ENCODE results near the gene GHRHR. TPM values are rescaled to one million over a fixed set of nuclear protein-coding genes. Genes with fewer than 3 reads are reported as not detected.

GHRHR gene
- polyA plus RNA-seq, 1 donor from 2014 or later: not detected

GRCh38 chr7:30917216-30917893, 46.4 kb upstream of the GHRHR start:
- no peak overlapping the region for H2AFZ ChIP-seq (ENCODE audit: low read depth, low read length)
- H3F3A ChIP-seq (ENCODE audit: insufficient read depth, low read length, poor library complexity, severe bottlenecking): no peaks in the 10 kb centered on the region
- no peak overlapping the region for H3K4me3 ChIP-seq (ENCODE audit: low read length)
- H3K27me3 ChIP-seq (ENCODE audit: insufficient read depth, low read depth, low read length): no peaks in the 10 kb centered on the region
- H3K27ac ChIP-seq (ENCODE audit: low read length): no peak overlapping the region
- no peaks in the 10 kb centered on the region for H4K20me1 ChIP-seq (ENCODE audit: insufficient read depth)
- H3K9ac ChIP-seq (ENCODE audit: low read length): no peak overlapping the region
- no peaks in the 10 kb centered on the region for H3K9me3 ChIP-seq (ENCODE audit: low read length)
- no peak overlapping the region for H3K4me2 ChIP-seq (ENCODE audit: low read length)
- no peaks in the 10 kb centered on the region for H3K36me3 ChIP-seq (ENCODE audit: insufficient read depth, low read length)
- TF ChIP-seq REST (IDR thresholded peaks at IDR 0.05; ENCODE audit: borderline replicate concordance) (no peak), EZH2 (IDR thresholded peaks at IDR 0.05; ENCODE audit: borderline replicate concordance, insufficient read depth, low read length, poor library complexity, severe bottlenecking) (no peak), POLR2AphosphoS5 (IDR thresholded peaks at IDR 0.05) (no peak), SMC3 (conservative IDR thresholded peaks at IDR 0.05; ENCODE audit: poor library complexity) (no peak), MXI1 (conservative IDR thresholded peaks at IDR 0.05; ENCODE audit: poor library complexity, severe bottlenecking) (no peak)
- TF ChIP-seq, protein P1, sequence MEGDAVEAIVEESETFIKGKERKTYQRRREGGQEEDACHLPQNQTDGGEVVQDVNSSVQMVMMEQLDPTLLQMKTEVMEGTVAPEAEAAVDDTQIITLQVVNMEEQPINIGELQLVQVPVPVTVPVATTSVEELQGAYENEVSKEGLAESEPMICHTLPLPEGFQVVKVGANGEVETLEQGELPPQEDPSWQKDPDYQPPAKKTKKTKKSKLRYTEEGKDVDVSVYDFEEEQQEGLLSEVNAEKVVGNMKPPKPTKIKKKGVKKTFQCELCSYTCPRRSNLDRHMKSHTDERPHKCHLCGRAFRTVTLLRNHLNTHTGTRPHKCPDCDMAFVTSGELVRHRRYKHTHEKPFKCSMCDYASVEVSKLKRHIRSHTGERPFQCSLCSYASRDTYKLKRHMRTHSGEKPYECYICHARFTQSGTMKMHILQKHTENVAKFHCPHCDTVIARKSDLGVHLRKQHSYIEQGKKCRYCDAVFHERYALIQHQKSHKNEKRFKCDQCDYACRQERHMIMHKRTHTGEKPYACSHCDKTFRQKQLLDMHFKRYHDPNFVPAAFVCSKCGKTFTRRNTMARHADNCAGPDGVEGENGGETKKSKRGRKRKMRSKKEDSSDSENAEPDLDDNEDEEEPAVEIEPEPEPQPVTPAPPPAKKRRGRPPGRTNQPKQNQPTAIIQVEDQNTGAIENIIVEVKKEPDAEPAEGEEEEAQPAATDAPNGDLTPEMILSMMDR (IDR thresholded peaks at IDR 0.05; ENCODE audit: poor library complexity, severe bottlenecking): no peak
- no peaks in the 10 kb centered on the region for H3K79me2 ChIP-seq (replicated peaks; ENCODE audit: insufficient read depth, low read length)
- no peaks in the 10 kb centered on the region for H3K9me2 ChIP-seq (ENCODE audit: insufficient read depth, low read length)

- no peak overlapping the region for H3K4me2 ChIP-seq (ENCODE audit: low read length)
- H3K27me3 ChIP-seq (ENCODE audit: insufficient read depth, low read depth, low read length): no peaks in the 10 kb centered on the region
- no peaks in the 10 kb centered on the region for H3K9me2 ChIP-seq (ENCODE audit: insufficient read depth, low read length)
- H3K27ac ChIP-seq (ENCODE audit: low read length): no peak overlapping the region
- no peaks in the 10 kb centered on the region for H3K79me2 ChIP-seq (replicated peaks; ENCODE audit: insufficient read depth, low read length)
- no peak for TF ChIP-seq MXI1 (conservative IDR thresholded peaks at IDR 0.05; ENCODE audit: poor library complexity, severe bottlenecking)
- no peak for TF ChIP-seq POLR2AphosphoS5 (IDR thresholded peaks at IDR 0.05)
- no peak for TF ChIP-seq EP300 (conservative IDR thresholded peaks at IDR 0.05; ENCODE audit: poor library complexity, severe bottlenecking)
- no peak for TF ChIP-seq RAD21 (conservative IDR thresholded peaks at IDR 0.05)
- TF ChIP-seq, protein P1 (IDR thresholded peaks at IDR 0.05; ENCODE audit: poor library complexity, severe bottlenecking): no peak
- no peak for TF ChIP-seq TAF1 (IDR thresholded peaks at IDR 0.05; ENCODE audit: low read depth)
- no peak for TF ChIP-seq SMC3 (conservative IDR thresholded peaks at IDR 0.05; ENCODE audit: poor library complexity)
- no peak for TF ChIP-seq REST (IDR thresholded peaks at IDR 0.05; ENCODE audit: borderline replicate concordance)
- no peak for TF ChIP-seq EZH2 (IDR thresholded peaks at IDR 0.05; ENCODE audit: borderline replicate concordance, insufficient read depth, low read length, poor library complexity, severe bottlenecking)
- H2AFZ ChIP-seq (ENCODE audit: low read depth, low read length): no peak overlapping the region
- no peaks in the 10 kb centered on the region for H4K20me1 ChIP-seq (ENCODE audit: insufficient read depth)
- no peak overlapping the region for H3K9ac ChIP-seq (ENCODE audit: low read length)
- H3F3A ChIP-seq (ENCODE audit: insufficient read depth, low read length, poor library complexity, severe bottlenecking): no peaks in the 10 kb centered on the region
- no peaks in the 10 kb centered on the region for H3K36me3 ChIP-seq (ENCODE audit: insufficient read depth, low read length)
- H3K9me3 ChIP-seq (ENCODE audit: low read length): no peaks in the 10 kb centered on the region
- H3K4me3 ChIP-seq (ENCODE audit: low read length): no peak overlapping the region
These were observed 45.1 kb upstream of the GHRHR start for GRCh38 chr7:30918676-30919075.

Data from neural cell (in vitro differentiated cells).